Retinal pigment epithelial cell (primary cell): ENCODE results near the gene C1R.

Experiments
- DNase-seq: peaks from one replicate; pipeline ENCODE4 v3.0.0-alpha.2; 2010; ENCODE audit warnings: low read depth
- H3K4me3 ChIP-seq: 2 replicates; pipeline ENCODE4 v1.5.1; 2011; ENCODE audit warnings: mild to moderate bottlenecking, low read length, control low read depth, moderate library complexity
- TF ChIP-seq, protein P1 (sequence below): conservative IDR thresholded peaks from 2 replicates; pipeline ENCODE4 v1.5.1; 2011; ENCODE audit warnings: low read depth, low read length, control low read depth, inconsistent platforms

The C1R gene

DNA sequence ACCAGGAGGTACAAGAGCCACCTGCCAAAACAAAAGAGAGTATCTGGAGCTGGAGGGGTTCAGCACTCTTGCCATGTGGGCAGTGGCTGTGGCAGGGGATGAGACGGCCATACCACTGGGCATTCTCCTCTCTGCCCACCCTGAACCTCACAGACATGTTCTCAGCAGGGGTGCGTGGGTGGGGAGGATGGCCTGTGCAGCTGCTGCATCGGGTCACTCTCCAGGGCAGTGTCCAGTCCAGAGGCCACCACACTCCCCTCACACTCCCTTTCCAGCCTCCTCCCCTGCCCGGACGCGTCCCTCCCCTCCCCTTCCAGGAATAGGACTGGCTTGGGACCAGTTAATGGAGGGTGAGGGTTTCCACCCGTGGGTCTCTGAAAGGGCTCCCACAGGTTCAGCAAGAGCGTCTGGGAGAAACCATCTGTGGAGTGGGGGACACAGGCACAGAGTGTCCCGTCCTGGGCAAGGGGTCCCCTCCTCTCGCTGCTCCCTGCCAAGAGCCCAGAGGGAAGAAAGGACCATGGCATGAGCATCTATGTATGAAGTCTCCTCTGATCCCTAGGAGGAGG is 501 bp downstream of the C1R start:
- no peak for DNase-seq
- TF ChIP-seq, protein P1, sequence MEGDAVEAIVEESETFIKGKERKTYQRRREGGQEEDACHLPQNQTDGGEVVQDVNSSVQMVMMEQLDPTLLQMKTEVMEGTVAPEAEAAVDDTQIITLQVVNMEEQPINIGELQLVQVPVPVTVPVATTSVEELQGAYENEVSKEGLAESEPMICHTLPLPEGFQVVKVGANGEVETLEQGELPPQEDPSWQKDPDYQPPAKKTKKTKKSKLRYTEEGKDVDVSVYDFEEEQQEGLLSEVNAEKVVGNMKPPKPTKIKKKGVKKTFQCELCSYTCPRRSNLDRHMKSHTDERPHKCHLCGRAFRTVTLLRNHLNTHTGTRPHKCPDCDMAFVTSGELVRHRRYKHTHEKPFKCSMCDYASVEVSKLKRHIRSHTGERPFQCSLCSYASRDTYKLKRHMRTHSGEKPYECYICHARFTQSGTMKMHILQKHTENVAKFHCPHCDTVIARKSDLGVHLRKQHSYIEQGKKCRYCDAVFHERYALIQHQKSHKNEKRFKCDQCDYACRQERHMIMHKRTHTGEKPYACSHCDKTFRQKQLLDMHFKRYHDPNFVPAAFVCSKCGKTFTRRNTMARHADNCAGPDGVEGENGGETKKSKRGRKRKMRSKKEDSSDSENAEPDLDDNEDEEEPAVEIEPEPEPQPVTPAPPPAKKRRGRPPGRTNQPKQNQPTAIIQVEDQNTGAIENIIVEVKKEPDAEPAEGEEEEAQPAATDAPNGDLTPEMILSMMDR: no peak
- H3K4me3 ChIP-seq: peak overlapping the region; percentile 46

DNA sequence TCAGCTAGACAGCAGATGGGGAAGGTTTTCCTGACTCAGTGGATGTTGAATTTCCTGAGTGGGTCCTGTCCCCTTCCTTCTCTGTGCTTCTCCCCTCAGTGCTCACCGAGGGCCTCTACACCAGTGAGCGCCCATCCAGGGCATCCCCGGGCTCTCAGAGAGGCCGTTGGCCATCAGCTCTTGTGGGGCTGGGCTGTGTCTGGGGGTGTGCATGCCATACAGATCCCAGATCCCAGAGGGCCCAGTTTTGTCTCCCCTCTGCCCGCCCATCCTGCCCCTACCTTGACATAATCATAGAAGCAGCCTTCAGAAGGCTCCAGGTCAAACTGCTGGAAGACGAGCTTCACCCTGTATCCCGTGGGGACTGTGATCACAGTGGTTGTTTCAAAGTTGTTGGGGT is 1.1 kb downstream of the C1R start:
- H3K4me3 ChIP-seq: no peak overlapping the region
- TF ChIP-seq, protein P1: no peak
- DNase-seq: no peak

GRCh38 chr12:7090222-7090998 is 1.8 kb downstream of the C1R start:
- DNase-seq: no peak
- TF ChIP-seq, protein P1: no peak
- H3K4me3 ChIP-seq: no peak overlapping the region

DNA sequence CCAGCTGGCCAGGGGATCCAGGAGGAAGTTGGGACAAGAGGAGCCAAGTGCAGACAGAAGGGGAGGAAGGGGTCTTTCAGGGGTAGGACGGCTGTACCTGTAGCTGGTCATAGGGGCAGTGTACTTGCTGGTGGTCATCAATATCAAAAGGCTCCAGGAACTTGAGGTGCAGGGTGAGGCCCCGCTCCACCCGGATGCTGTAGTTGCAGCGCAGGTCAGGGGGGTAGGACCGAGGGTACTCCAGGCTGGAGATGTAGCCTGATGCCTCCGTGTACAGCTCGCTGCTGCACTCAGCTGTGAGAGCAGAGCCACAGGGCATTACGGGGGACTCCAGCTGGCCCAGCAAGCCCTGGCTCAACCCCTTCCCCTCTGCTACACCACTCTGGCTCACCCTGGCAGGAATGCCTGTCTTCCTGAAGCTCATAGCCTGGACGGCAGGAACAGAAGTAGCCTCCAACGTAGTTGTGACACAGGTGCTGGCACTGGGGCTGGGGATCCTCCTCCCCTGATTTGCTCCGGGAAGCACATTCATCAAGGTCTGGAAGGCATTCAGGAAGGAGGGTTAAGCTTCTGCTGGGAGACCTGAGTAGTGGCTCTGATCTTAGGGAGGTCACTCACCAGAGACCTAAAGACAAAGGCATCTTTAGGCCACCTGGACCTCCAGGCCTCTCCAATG is 2.9 kb downstream of the C1R start:
- TF ChIP-seq, protein P1: no peak
- H3K4me3 ChIP-seq: no peak overlapping the region
- DNase-seq: no peak

DNA sequence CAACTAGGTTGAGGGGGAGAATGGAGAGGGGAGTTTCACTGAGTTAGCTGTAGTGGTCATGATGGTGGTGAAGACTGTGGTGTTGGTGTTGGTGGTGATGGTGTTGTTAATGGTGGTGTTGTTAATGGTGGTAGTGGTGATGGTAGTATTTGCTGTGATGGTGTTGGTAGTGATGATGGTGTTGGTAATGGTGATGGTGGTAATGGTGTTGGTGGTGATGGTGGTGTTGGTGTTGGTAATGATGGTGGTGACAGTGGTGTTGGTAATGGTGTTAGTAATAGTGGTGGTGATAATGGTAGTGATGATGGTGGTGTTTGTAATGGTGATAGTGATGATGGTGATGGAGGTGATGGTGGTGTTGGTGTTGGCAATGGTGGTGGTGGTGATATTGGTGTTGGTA is 9.1 kb downstream of the C1R start:
- H3K4me3 ChIP-seq: no peak overlapping the region
- TF ChIP-seq, protein P1: no peak
- DNase-seq: no peak

GRCh38 chr12:7081037-7081436 is 11.2 kb downstream of the C1R start:
- DNase-seq: no peak
- TF ChIP-seq, protein P1: no peak
- no peak overlapping the region for H3K4me3 ChIP-seq

- no peak overlapping the region for H3K4me3 ChIP-seq
- no peak for DNase-seq
- TF ChIP-seq, protein P1: no peak
These were observed 12.5 kb downstream of the C1R start for GRCh38 chr12:7079826-7080125.
